ENCODE measurements around the gene RANBP9. TPM values are rescaled to one million over a fixed set of nuclear protein-coding genes. Genes with fewer than 3 reads are reported as not detected.
A peak's percentile ranks its signal among the peaks of the same experiment; 100 is the strongest.

RANBP9 gene
- total and polyA plus RNA-seq, 9 of the 15 experiments (the other 6 are each of a cell fraction or from before 2014, with no cell fraction given) = 27.5 to 130 (median 61.5) TPM

DNA sequence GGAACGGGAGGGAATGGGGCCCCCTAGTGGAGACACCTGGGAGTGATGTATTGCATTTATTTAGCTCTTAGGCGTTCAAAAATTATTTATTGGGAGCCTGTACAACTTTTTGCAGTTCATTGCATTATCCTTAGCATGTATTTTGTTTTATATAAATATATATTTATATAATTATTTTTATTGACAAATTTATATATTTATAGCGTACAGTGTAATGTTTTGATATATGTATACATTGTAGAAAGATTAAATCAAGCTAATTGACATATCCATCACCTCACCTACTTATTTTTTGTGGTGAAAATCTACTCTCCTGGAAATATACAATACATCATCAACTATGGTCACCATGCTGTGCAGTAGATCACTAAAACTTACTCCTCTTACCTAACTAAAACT, 136.3 kb downstream of the RANBP9 start (continued):
- TF ChIP-seq, protein P1, sequence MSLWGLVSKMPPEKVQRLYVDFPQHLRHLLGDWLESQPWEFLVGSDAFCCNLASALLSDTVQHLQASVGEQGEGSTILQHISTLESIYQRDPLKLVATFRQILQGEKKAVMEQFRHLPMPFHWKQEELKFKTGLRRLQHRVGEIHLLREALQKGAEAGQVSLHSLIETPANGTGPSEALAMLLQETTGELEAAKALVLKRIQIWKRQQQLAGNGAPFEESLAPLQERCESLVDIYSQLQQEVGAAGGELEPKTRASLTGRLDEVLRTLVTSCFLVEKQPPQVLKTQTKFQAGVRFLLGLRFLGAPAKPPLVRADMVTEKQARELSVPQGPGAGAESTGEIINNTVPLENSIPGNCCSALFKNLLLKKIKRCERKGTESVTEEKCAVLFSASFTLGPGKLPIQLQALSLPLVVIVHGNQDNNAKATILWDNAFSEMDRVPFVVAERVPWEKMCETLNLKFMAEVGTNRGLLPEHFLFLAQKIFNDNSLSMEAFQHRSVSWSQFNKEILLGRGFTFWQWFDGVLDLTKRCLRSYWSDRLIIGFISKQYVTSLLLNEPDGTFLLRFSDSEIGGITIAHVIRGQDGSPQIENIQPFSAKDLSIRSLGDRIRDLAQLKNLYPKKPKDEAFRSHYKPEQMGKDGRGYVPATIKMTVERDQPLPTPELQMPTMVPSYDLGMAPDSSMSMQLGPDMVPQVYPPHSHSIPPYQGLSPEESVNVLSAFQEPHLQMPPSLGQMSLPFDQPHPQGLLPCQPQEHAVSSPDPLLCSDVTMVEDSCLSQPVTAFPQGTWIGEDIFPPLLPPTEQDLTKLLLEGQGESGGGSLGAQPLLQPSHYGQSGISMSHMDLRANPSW (CRISPR knock-in tag; IDR thresholded peaks at IDR 0.05) = no peak
- 0 out of 2 replicates have a peak, but pooled peaks have one; percentile 55 for TF ChIP-seq GATAD2B (IDR thresholded peaks at IDR 0.05; ENCODE audit: borderline replicate concordance)
- peak; percentile 21; the same call in 1 of the 2 replicates for TF ChIP-seq NCOR1 (IDR thresholded peaks at IDR 0.05)
- TF ChIP-seq, protein P2, sequence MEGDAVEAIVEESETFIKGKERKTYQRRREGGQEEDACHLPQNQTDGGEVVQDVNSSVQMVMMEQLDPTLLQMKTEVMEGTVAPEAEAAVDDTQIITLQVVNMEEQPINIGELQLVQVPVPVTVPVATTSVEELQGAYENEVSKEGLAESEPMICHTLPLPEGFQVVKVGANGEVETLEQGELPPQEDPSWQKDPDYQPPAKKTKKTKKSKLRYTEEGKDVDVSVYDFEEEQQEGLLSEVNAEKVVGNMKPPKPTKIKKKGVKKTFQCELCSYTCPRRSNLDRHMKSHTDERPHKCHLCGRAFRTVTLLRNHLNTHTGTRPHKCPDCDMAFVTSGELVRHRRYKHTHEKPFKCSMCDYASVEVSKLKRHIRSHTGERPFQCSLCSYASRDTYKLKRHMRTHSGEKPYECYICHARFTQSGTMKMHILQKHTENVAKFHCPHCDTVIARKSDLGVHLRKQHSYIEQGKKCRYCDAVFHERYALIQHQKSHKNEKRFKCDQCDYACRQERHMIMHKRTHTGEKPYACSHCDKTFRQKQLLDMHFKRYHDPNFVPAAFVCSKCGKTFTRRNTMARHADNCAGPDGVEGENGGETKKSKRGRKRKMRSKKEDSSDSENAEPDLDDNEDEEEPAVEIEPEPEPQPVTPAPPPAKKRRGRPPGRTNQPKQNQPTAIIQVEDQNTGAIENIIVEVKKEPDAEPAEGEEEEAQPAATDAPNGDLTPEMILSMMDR (IDR thresholded peaks at IDR 0.05 in 2 of 3, conservative IDR thresholded peaks at IDR 0.05 in 1 of 3; ENCODE audit: insufficient read depth in 2 of 3, low read depth in 1 of 3, low read length in 3 of 3) = peak in 2 of 3 experiments; percentile 67 to 91; a peak in 4 of 6 replicates
- TF ChIP-seq FOXP1 (CRISPR knock-in tag; IDR thresholded peaks at IDR 0.05) = no peak
- TF ChIP-seq CBX3 (IDR thresholded peaks at IDR 0.05; ENCODE audit: borderline replicate concordance in 1 of 2, low read length in 2 of 2) = peak in 1 of 2 experiments; percentile 95; a peak in 2 of 3 replicates
- no peak for TF ChIP-seq MCM7 (IDR thresholded peaks at IDR 0.05)
- TF ChIP-seq ZEB2 (IDR thresholded peaks at IDR 0.05) = 0 out of 2 replicates have a peak, but pooled peaks have one; percentile 11
- no peak for TF ChIP-seq CBX5 (IDR thresholded peaks at IDR 0.05; ENCODE audit: borderline replicate concordance, low read depth)
- peak; percentile 38; the same call in 1 of the 2 replicates for TF ChIP-seq EP300 (IDR thresholded peaks at IDR 0.05; ENCODE audit: low read length)
- TF ChIP-seq, protein P3, sequence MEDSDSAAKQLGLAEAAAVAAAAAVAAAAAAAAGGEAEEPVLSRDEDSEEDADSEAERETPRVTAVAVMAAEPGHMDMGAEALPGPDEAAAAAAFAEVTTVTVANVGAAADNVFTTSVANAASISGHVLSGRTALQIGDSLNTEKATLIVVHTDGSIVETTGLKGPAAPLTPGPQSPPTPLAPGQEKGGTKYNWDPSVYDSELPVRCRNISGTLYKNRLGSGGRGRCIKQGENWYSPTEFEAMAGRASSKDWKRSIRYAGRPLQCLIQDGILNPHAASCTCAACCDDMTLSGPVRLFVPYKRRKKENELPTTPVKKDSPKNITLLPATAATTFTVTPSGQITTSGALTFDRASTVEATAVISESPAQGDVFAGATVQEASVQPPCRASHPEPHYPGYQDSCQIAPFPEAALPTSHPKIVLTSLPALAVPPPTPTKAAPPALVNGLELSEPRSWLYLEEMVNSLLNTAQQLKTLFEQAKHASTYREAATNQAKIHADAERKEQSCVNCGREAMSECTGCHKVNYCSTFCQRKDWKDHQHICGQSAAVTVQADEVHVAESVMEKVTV (CRISPR knock-in tag; IDR thresholded peaks at IDR 0.05) = peak; percentile 55
- TF ChIP-seq, protein P4, sequence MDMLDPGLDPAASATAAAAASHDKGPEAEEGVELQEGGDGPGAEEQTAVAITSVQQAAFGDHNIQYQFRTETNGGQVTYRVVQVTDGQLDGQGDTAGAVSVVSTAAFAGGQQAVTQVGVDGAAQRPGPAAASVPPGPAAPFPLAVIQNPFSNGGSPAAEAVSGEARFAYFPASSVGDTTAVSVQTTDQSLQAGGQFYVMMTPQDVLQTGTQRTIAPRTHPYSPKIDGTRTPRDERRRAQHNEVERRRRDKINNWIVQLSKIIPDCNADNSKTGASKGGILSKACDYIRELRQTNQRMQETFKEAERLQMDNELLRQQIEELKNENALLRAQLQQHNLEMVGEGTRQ (CRISPR knock-in tag; IDR thresholded peaks at IDR 0.05) = no peak
- TF ChIP-seq, protein P5, sequence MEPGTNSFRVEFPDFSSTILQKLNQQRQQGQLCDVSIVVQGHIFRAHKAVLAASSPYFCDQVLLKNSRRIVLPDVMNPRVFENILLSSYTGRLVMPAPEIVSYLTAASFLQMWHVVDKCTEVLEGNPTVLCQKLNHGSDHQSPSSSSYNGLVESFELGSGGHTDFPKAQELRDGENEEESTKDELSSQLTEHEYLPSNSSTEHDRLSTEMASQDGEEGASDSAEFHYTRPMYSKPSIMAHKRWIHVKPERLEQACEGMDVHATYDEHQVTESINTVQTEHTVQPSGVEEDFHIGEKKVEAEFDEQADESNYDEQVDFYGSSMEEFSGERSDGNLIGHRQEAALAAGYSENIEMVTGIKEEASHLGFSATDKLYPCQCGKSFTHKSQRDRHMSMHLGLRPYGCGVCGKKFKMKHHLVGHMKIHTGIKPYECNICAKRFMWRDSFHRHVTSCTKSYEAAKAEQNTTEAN (CRISPR knock-in tag; IDR thresholded peaks at IDR 0.05) = no peak
- no peak for TF ChIP-seq SMAD1 (IDR thresholded peaks at IDR 0.05; ENCODE audit: low read depth, low read length, partially characterized antibody)
- TF ChIP-seq, protein P6, sequence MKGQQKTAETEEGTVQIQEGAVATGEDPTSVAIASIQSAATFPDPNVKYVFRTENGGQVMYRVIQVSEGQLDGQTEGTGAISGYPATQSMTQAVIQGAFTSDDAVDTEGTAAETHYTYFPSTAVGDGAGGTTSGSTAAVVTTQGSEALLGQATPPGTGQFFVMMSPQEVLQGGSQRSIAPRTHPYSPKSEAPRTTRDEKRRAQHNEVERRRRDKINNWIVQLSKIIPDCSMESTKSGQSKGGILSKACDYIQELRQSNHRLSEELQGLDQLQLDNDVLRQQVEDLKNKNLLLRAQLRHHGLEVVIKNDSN (CRISPR knock-in tag; IDR thresholded peaks at IDR 0.05) = no peak
- TF ChIP-seq, protein P7, sequence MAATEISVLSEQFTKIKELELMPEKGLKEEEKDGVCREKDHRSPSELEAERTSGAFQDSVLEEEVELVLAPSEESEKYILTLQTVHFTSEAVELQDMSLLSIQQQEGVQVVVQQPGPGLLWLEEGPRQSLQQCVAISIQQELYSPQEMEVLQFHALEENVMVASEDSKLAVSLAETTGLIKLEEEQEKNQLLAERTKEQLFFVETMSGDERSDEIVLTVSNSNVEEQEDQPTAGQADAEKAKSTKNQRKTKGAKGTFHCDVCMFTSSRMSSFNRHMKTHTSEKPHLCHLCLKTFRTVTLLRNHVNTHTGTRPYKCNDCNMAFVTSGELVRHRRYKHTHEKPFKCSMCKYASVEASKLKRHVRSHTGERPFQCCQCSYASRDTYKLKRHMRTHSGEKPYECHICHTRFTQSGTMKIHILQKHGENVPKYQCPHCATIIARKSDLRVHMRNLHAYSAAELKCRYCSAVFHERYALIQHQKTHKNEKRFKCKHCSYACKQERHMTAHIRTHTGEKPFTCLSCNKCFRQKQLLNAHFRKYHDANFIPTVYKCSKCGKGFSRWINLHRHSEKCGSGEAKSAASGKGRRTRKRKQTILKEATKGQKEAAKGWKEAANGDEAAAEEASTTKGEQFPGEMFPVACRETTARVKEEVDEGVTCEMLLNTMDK (IDR thresholded peaks at IDR 0.05; ENCODE audit: borderline replicate concordance, insufficient read depth, low read depth, low read length, poor library complexity, severe bottlenecking) = peak; percentile 84

Measured in K562 (cell line).